Measurements from ENCODE around the gene SOCS3.
"Not testable (repeated sequence)": the region's sequence is repeated elsewhere in the genome, so short reads cannot be mapped to it uniquely, and the experiment has no call there.

SOCS3 gene

GRCh38 chr17:78337244-78338109, 22.4 kb downstream of the SOCS3 start:
- in situ Hi-C loops (cut with HindIII; ENCODE audit: low sequenced_read_pairs): no loop called here

GRCh38 chr17:78335209-78335608, 24.7 kb downstream of the SOCS3 start:
- in situ Hi-C loops (cut with HindIII; ENCODE audit: low sequenced_read_pairs): no loop called here

- in situ Hi-C loops (cut with HindIII; ENCODE audit: low sequenced_read_pairs): no loop called here
Observed at GRCh38 chr17:78332991-78333390, 26.9 kb downstream of the SOCS3 start.

- in situ Hi-C loops (cut with HindIII; ENCODE audit: low sequenced_read_pairs): not testable (repeated sequence)
Observed at GRCh38 chr17:78331355-78331754, 28.5 kb downstream of the SOCS3 start.

- in situ Hi-C loops (cut with HindIII; ENCODE audit: low sequenced_read_pairs): no loop called here
Observed at GRCh38 chr17:78330570-78331224, 29.2 kb downstream of the SOCS3 start.

GRCh38 chr17:78329263-78330059, 30.4 kb downstream of the SOCS3 start:
- in situ Hi-C loops (cut with HindIII; ENCODE audit: low sequenced_read_pairs): loop anchor here (5.0 kb wide), 2 partner anchors 47 to 88 kb away; no protein-coding TSS in a partner anchor

- in situ Hi-C loops (cut with HindIII; ENCODE audit: low sequenced_read_pairs): loop anchor here (5.0 kb wide), 2 partner anchors 46 to 89 kb away; no protein-coding TSS in a partner anchor
Observed at GRCh38 chr17:78327880-78328279, 32.0 kb downstream of the SOCS3 start.

GRCh38 chr17:78325076-78325687, 34.7 kb downstream of the SOCS3 start:
- in situ Hi-C loops (cut with HindIII; ENCODE audit: low sequenced_read_pairs): loop anchor here (5.0 kb wide), 2 partner anchors 43 to 92 kb away; no protein-coding TSS in a partner anchor

GRCh38 chr17:78324391-78325075, 35.3 kb downstream of the SOCS3 start:
- in situ Hi-C loops (cut with HindIII; ENCODE audit: low sequenced_read_pairs): loop anchor here (5.0 kb wide), 2 partner anchors 42 to 93 kb away; no protein-coding TSS in a partner anchor

- in situ Hi-C loops (cut with HindIII; ENCODE audit: low sequenced_read_pairs): no loop called here
Observed at GRCh38 chr17:78323826-78324390, 36.0 kb downstream of the SOCS3 start.

GRCh38 chr17:78322858-78323455, 36.9 kb downstream of the SOCS3 start:
- in situ Hi-C loops (cut with HindIII; ENCODE audit: low sequenced_read_pairs): no loop called here

- in situ Hi-C loops (cut with HindIII; ENCODE audit: low sequenced_read_pairs): no loop called here
Observed at GRCh38 chr17:78322327-78322857, 37.5 kb downstream of the SOCS3 start.

- in situ Hi-C loops (cut with HindIII; ENCODE audit: low sequenced_read_pairs): no loop called here
Observed at GRCh38 chr17:78318843-78319242, 41.0 kb downstream of the SOCS3 start.

- in situ Hi-C loops (cut with HindIII; ENCODE audit: low sequenced_read_pairs): no loop called here
Observed at GRCh38 chr17:78318407-78318806, 41.5 kb downstream of the SOCS3 start.

- in situ Hi-C loops (cut with HindIII; ENCODE audit: low sequenced_read_pairs): no loop called here
Observed at GRCh38 chr17:78317794-78318400, 42.0 kb downstream of the SOCS3 start.

GRCh38 chr17:78316867-78317789, 42.7 kb downstream of the SOCS3 start:
- in situ Hi-C loops (cut with HindIII; ENCODE audit: low sequenced_read_pairs): no loop called here

GRCh38 chr17:78316115-78316866, 43.6 kb downstream of the SOCS3 start:
- in situ Hi-C loops (cut with HindIII; ENCODE audit: low sequenced_read_pairs): no loop called here
